COLO668 (cell line): Measurements from ENCODE around the gene CCNL1.
"Not testable (repeated sequence)": the region's sequence is repeated elsewhere in the genome, so short reads cannot be mapped to it uniquely, and the experiment has no call there.

Experiments
- DNase-seq: peaks from one replicate; lab custom pipeline; 2025; ENCODE audit not compliant: unreplicated experiment; lab: John Stamatoyannopoulos, UW

Gene CCNL1

GRCh38 chr3:157107037-157107436 lies 52.9 kb downstream of the CCNL1 start:
- peak; percentile 17 for DNase-seq

GRCh38 chr3:157104928-157105652 lies 54.9 kb downstream of the CCNL1 start:
- DNase-seq, result peak; percentile 61

GRCh38 chr3:157104521-157104920 lies 55.4 kb downstream of the CCNL1 start:
- DNase-seq, result no peak

GRCh38 chr3:157103860-157104259 lies 56.1 kb downstream of the CCNL1 start:
- no peak for DNase-seq

- DNase-seq, result no peak
Observed at GRCh38 chr3:157103280-157103679, 56.7 kb downstream of the CCNL1 start.

- DNase-seq, result not testable (repeated sequence)
Observed at GRCh38 chr3:157102595-157102994, 57.4 kb downstream of the CCNL1 start.

GRCh38 chr3:157102098-157102497 lies 57.8 kb downstream of the CCNL1 start:
- DNase-seq, result no peak

GRCh38 chr3:157101486-157101885 lies 58.5 kb downstream of the CCNL1 start:
- DNase-seq, result no peak

GRCh38 chr3:157100608-157101396 lies 59.1 kb downstream of the CCNL1 start:
- DNase-seq, result no peak

- no peak for DNase-seq
Observed at GRCh38 chr3:157100096-157100477, 59.9 kb downstream of the CCNL1 start.

GRCh38 chr3:157099326-157100095 lies 60.4 kb downstream of the CCNL1 start:
- DNase-seq, result no peak

GRCh38 chr3:157098823-157099185 lies 61.1 kb downstream of the CCNL1 start:
- no peak for DNase-seq

- no peak for DNase-seq
Observed at GRCh38 chr3:157098121-157098822, 61.7 kb downstream of the CCNL1 start.
